Astrocyte (in vitro differentiated cells and primary cell): ENCODE measurements around the gene PSKH1.

Source experiments
- EZH2 ChIP-seq: IDR thresholded peaks from 2 replicates; pipeline ENCODE4 v1.6.1; 2012; ENCODE audit warnings: mild to moderate bottlenecking, low read length, inconsistent platforms; ENCODE audit not compliant: insufficient read depth
- TF ChIP-seq, protein P1 (sequence below): IDR thresholded peaks from 2 replicates; pipeline ENCODE4 v1.5.1; 2011; ENCODE audit warnings: low read depth, mild to moderate bottlenecking, inconsistent platforms, low read length, moderate library complexity; ENCODE audit not compliant: insufficient read depth

DNA sequence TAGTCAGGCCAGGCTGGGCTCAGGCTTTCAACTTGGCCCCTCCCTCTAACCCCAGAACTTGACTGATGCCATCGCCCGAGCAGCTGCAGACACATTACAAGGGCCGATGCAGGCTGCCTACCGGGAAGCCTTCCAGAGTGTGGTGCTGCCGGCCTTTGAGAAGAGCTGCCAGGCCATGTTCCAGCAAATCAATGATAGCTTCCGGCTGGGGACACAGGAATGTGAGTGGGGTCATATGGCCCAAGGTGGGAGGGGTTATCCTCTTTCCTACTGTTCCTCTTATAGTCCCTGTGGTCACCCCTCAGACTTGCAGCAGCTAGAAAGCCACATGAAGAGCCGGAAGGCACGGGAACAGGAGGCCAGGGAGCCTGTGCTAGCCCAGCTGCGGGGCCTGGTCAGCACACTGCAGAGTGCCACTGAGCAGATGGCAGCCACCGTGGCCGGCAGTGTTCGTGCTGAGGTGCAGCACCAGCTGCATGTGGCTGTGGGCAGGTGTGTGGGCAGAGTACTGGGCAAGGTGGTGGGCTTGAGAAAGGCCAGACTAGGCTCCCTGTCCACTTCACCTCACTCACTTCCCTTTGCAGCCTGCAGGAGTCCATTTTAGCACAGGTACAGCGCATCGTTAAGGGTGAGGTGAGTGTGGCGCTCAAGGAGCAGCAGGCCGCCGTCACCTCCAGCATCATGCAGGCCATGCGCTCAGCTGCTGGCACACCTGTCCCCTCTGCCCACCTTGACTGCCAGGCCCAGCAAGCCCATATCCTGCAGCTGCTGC lies 10.5 kb upstream of the PSKH1 start:
- TF ChIP-seq, protein P1, sequence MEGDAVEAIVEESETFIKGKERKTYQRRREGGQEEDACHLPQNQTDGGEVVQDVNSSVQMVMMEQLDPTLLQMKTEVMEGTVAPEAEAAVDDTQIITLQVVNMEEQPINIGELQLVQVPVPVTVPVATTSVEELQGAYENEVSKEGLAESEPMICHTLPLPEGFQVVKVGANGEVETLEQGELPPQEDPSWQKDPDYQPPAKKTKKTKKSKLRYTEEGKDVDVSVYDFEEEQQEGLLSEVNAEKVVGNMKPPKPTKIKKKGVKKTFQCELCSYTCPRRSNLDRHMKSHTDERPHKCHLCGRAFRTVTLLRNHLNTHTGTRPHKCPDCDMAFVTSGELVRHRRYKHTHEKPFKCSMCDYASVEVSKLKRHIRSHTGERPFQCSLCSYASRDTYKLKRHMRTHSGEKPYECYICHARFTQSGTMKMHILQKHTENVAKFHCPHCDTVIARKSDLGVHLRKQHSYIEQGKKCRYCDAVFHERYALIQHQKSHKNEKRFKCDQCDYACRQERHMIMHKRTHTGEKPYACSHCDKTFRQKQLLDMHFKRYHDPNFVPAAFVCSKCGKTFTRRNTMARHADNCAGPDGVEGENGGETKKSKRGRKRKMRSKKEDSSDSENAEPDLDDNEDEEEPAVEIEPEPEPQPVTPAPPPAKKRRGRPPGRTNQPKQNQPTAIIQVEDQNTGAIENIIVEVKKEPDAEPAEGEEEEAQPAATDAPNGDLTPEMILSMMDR: no peak
- TF ChIP-seq EZH2: no peak
